Cardiac fibroblast (primary cell): ENCODE measurements around the gene OR10V1.
A peak's percentile ranks its signal among the peaks of the same experiment; 100 is the strongest.

Experiments used
- DNase-seq, 2 donors: peaks; one replicate each; pipeline versions ENCODE4 v3.0.0 to v3.0.0-alpha.2; 2010; ENCODE audit warnings: low read depth in 2 of 2
- H3K4me3 ChIP-seq, 2 donors: replicated peaks in 1 of 2; 1 replicate in 1 of 2; 2 replicates in 1 of 2; pipeline ENCODE4 v1.5.1; 2011; ENCODE audit warnings: low read depth in 2 of 2, low read length in 2 of 2, mild to moderate bottlenecking in 2 of 2, moderate library complexity in 1 of 2
- TF ChIP-seq, protein P1 (sequence below): IDR thresholded peaks from one replicate; pipeline ENCODE4 v1.5.1; 2011; ENCODE audit warnings: low read depth, mild to moderate bottlenecking, low read length, inconsistent platforms

OR10V1 gene

DNA sequence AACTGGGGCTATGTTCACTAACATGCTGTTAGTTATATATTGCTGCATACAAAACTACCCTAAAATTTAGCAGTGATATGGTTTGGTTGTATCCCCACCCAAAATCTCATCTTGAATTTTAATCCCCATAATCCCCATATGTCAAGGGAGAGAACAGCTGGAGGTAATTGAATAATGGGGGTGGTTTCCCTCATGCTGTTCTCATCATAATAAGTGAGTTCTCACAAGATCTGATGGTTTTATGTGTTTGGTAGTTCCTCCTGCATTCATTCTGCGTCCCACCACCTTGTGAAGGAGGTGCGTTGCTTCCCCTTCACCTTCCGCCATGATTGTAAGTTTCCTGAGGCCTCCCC, 34.9 kb downstream of the OR10V1 start:
- TF ChIP-seq, protein P1, sequence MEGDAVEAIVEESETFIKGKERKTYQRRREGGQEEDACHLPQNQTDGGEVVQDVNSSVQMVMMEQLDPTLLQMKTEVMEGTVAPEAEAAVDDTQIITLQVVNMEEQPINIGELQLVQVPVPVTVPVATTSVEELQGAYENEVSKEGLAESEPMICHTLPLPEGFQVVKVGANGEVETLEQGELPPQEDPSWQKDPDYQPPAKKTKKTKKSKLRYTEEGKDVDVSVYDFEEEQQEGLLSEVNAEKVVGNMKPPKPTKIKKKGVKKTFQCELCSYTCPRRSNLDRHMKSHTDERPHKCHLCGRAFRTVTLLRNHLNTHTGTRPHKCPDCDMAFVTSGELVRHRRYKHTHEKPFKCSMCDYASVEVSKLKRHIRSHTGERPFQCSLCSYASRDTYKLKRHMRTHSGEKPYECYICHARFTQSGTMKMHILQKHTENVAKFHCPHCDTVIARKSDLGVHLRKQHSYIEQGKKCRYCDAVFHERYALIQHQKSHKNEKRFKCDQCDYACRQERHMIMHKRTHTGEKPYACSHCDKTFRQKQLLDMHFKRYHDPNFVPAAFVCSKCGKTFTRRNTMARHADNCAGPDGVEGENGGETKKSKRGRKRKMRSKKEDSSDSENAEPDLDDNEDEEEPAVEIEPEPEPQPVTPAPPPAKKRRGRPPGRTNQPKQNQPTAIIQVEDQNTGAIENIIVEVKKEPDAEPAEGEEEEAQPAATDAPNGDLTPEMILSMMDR, result no peak
- H3K4me3 ChIP-seq, result no peak overlapping the region
- DNase-seq, result no peak

- TF ChIP-seq, protein P1, result peak; percentile 8
- H3K4me3 ChIP-seq, result no peak overlapping the region
- DNase-seq, result peak; percentile 15 to 26
Measured at GRCh38 chr11:59678118-59678812, 35.4 kb downstream of the OR10V1 start.

DNA sequence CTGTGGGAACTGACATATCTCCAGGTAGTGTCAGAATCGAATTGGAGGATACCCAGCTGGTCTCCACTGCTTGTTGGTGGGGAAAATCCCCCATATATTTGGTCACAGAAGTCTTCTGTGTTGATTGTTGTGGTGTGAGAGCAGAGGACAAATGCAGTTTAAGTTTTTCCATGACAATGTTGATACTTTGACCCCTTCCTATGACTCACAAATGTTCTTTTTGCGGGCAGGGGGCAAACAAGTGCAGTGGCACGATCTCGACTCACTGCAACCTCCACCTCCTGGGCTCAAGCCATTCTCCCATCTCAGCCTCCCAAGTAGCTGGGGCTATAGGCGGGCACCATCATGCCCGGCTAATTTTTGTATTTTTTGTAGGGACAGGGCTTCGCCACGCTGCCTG, 37.4 kb downstream of the OR10V1 start:
- TF ChIP-seq, protein P1, result no peak
- DNase-seq, result no peak
- H3K4me3 ChIP-seq, result no peak overlapping the region

GRCh38 chr11:59674291-59674690, 39.4 kb downstream of the OR10V1 start:
- TF ChIP-seq, protein P1, result no peak
- DNase-seq, result no peak
- no peak overlapping the region for H3K4me3 ChIP-seq

DNA sequence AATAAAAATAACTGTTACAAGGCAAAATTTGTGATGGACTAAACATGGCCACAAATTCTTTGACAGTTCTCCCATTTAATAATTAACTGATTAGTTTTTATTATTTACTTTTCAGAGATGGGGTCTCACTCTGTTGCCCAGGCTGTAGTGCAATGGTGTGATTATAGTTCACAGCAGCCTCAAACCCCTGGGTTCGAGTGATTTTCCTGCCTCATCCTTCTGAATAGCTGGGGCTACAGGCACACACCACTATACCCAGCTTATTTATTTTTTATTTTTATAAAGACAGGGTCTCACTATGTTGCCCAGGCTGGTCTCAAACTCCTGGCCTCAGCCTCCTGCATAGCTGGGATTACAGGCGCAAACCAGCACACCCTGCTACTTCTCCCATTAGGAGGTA, 40.4 kb downstream of the OR10V1 start:
- DNase-seq, result no peak
- TF ChIP-seq, protein P1, result no peak

GRCh38 chr11:59671471-59671870, 42.2 kb downstream of the OR10V1 start:
- no peak overlapping the region for H3K4me3 ChIP-seq
- no peak for DNase-seq
- TF ChIP-seq, protein P1, result no peak

More for the DNA sequence above, 40.4 kb downstream of the OR10V1 start:
- H3K4me3 ChIP-seq, result no peak overlapping the region

GRCh38 chr11:59669611-59670009, 44.0 kb downstream of the OR10V1 start:
- DNase-seq, result peak; percentile 75 to 77
- TF ChIP-seq, protein P1, result peak; percentile 4

More at GRCh38 chr11:59669611-59670009, 44.0 kb downstream of the OR10V1 start:
- H3K4me3 ChIP-seq, result peak overlapping the region; percentile 61 to 82
